Measurements from ENCODE around the gene SIM1. TPM values are rescaled to one million over a fixed set of nuclear protein-coding genes. Genes with fewer than 3 reads are reported as not detected.

The SIM1 gene
- total and polyA plus RNA-seq, 2 of the 8 experiments (the other 6 are each of a cell fraction or from before 2014, with no cell fraction given): 0.02 to 0.39 TPM

DNA sequence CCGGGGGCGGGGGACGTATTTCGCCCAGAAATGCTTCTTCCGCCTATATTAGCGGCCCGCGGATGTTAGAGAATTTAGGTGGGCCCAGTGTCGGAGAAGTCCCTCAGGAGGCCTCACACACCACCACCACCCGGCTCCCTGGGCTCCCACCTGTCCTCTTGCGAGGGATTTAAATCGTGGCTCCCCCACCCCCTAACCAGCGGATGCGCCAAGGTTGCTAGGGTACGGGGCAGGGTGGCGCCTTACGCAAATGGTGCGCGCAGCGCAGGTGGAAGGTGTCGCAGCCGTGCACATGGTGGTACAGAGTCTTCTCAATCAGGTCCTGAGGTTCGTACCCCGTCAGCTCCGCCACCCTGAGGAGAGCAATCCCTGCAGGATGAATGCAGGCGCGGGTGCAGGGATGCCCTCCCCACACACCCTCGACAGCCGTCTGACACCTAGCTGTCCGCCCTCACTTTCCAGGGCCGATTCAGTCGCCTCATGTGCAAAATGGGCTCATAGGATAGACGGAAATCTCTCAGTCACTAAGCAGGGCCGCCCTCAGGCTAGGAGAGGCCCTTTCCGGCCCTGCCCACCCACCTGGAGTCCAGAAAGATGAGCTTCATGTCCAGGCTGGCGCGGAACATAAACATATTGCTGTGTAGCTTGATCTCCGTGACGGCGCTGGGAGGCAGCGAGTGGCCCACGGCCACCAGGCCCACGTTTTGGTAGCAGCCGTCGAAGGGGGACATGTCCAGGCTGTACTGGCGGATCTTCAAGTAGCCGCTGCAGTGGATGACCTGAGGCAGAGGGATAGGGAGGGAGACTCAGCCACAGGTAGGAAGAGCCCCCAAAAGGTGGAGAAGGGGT lies 16.6 kb downstream of the SIM1 start:
- Histone ChIP-seq H4K5ac (ENCODE audit: insufficient read length, low read depth, low read length) (no peak overlapping the region), H3K27me3 (replicated peaks in 1 of 4; ENCODE audit: control insufficient read depth in 3 of 4, extremely low read depth in 1 of 4, insufficient read depth in 3 of 4, low read length in 3 of 4) (peaks cover 76 to 85% (median 81%) of the 10 kb centered on the region in 4 experiments), H3K79me2 (ENCODE audit: control insufficient read depth in 1 of 2, insufficient read depth in 2 of 2, low read length in 2 of 2) (no peaks in the 10 kb centered on the region), H2AFZ (ENCODE audit: low read length) (peak overlapping the region; percentile 28; the same call in 1 of the 2 replicates), H3K4me1 (replicated peaks in 1 of 4; ENCODE audit: control insufficient read depth in 3 of 4, insufficient read depth in 4 of 4, low read length in 3 of 4) (peaks cover 14 to 29% (median 19%) of the 10 kb centered on the region in 4 experiments), H4K8ac (ENCODE audit: extremely low read depth, insufficient read depth, low read length) (no peak overlapping the region; the same call in 1 of the 2 replicates), H3K23me2 (ENCODE audit: low read depth, low read length) (peaks cover 9% of the 10 kb centered on the region; the same call in 1 of the 2 replicates), H4K91ac (replicated peaks; ENCODE audit: insufficient read length, low read length) (no peak overlapping the region), H3K4me2 (ENCODE audit: insufficient read depth in 1 of 2, low read depth in 2 of 2, low read length in 2 of 2) (peak overlapping the region; percentile 72 to 74), H3K56ac (replicated peaks; ENCODE audit: insufficient read length, low read depth, low read length) (no peak overlapping the region), H3K14ac (ENCODE audit: insufficient read length) (no peak overlapping the region), H3K18ac (ENCODE audit: extremely low read depth, low read length) (0 out of 2 replicates have a peak overlapping the region, but pooled peaks have one; percentile 21), H3K4me3 (ENCODE audit: extremely low read depth in 1 of 4, insufficient read depth in 2 of 4, low read depth in 3 of 4, low read length in 4 of 4) (peak overlapping the region; percentile 30 to 54 (median 34); a peak in 7 of 8 replicates), H3K23ac (ENCODE audit: insufficient read length) (no peak overlapping the region), H2AK5ac (ENCODE audit: low read depth, low read length) (no peak overlapping the region), H4K20me1 (replicated peaks in 1 of 2; ENCODE audit: control insufficient read depth in 1 of 2, insufficient read depth in 2 of 2, low read length in 2 of 2) (peaks cover 20 to 21% of the 10 kb centered on the region in 2 experiments), H3K9ac (replicated peaks in 1 of 4; ENCODE audit: extremely low read depth in 1 of 4, low read depth in 3 of 4, low read length in 3 of 4) (no peak overlapping the region; a peak in 1 of 7 replicates), H3K9me3 (ENCODE audit: insufficient read depth in 2 of 2, low read depth in 1 of 2, low read length in 1 of 2) (no peaks in the 10 kb centered on the region), H3K4ac (replicated peaks; ENCODE audit: insufficient read length, low read depth, low read length) (no peak overlapping the region), H2BK120ac (replicated peaks; ENCODE audit: low read depth, low read length) (no peak overlapping the region), H2BK15ac (ENCODE audit: low read length) (no peak overlapping the region; the same call in 1 of the 2 replicates), H3K27ac (ENCODE audit: low read depth, low read length) (no peak overlapping the region), H2BK5ac (ENCODE audit: low read depth, low read length) (no peak overlapping the region), H3K79me1 (ENCODE audit: low read depth, low read length) (no peaks in the 10 kb centered on the region), H2BK12ac (ENCODE audit: low read depth, low read length) (peak overlapping the region; percentile 33; the same call in 1 of the 2 replicates), H2BK20ac (ENCODE audit: low read length) (no peak overlapping the region), H3K36me3 (ENCODE audit: control insufficient read depth in 2 of 4, insufficient read depth in 4 of 4, low read length in 3 of 4) (no peaks in the 10 kb centered on the region)
- no peak for FAIRE-seq
- ChIA-PET CTCF (ENCODE audit: partially characterized antibody) (interaction anchor here (0.5 to 15.2 kb wide), 8 partner anchors 14 to 903 kb away, joined by 3 to 215 read pairs (median 4); partner anchors contain the start of gene SIM1), POLR2A (ENCODE audit: partially characterized antibody) (interaction anchor here (0.6 to 3.7 kb wide), 3 partner anchors 9 to 1291 kb away, joined by 4 to 16 read pairs (median 16); partner anchors contain the start of gene SIM1)
- WGBS, 2 experiments (ENCODE audit: extremely low coverage in 1 of 2, insufficient coverage in 1 of 2, insufficient read length in 1 of 2, insufficient replicate concordance in 2 of 2, low coverage in 1 of 2, low lambda C conversion rate in 2 of 2, missing lambda C conversion rate in 1 of 2): 7% methylated on average over 47 of the region's 47 CpGs; no CpG with 5 or more reads in 1 of the 2 experiments
- DNase-seq (ENCODE audit: low read depth in 1 of 2, low spot score in 2 of 2): peak in 1 of 2 experiments; percentile 74
- TF ChIP-seq ZNF274 (IDR thresholded peaks at IDR 0.05; ENCODE audit: borderline replicate concordance, extremely low read depth, low read length): no peak
- TF ChIP-seq EP300 (IDR thresholded peaks at IDR 0.05; ENCODE audit: borderline replicate concordance in 1 of 2, low read depth in 2 of 2, low read length in 2 of 2): no peak
- TF ChIP-seq TAF1 (IDR thresholded peaks at IDR 0.05; ENCODE audit: low read depth, low read length): no peak
- TF ChIP-seq, protein P1, sequence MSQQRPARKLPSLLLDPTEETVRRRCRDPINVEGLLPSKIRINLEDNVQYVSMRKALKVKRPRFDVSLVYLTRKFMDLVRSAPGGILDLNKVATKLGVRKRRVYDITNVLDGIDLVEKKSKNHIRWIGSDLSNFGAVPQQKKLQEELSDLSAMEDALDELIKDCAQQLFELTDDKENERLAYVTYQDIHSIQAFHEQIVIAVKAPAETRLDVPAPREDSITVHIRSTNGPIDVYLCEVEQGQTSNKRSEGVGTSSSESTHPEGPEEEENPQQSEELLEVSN (IDR thresholded peaks at IDR 0.05): 0 out of 2 replicates have a peak, but pooled peaks have one; percentile 22
- TF ChIP-seq CREB1 (IDR thresholded peaks at IDR 0.05): peak; percentile 94
- TF ChIP-seq CBX8 (IDR thresholded peaks at IDR 0.05; ENCODE audit: borderline replicate concordance, low read depth, low read length): 0 out of 2 replicates have a peak, but pooled peaks have one; percentile 64
- peak; percentile 75 for TF ChIP-seq SUZ12 (IDR thresholded peaks at IDR 0.05; ENCODE audit: low read length)
- TF ChIP-seq EZH2 (IDR thresholded peaks at IDR 0.05; ENCODE audit: low read depth, low read length, severe bottlenecking): peak; percentile 87
- TF ChIP-seq, protein P2, sequence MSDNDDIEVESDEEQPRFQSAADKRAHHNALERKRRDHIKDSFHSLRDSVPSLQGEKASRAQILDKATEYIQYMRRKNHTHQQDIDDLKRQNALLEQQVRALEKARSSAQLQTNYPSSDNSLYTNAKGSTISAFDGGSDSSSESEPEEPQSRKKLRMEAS (IDR thresholded peaks at IDR 0.05): peak; percentile 85
